SK-N-SH treated with all-trans-retinoic acid at 6 μM for 48 hours (cell line): ENCODE measurements around the gene MED26.
"Not testable (repeated sequence)": the region's sequence is repeated elsewhere in the genome, so short reads cannot be mapped to it uniquely, and the experiment has no call there.

Experiments used
- ATAC-seq: fragments of 200-7000 bp; cut with Tn5 transposase; 3 replicates; pipeline ENCODE4 v1.9.1; 2020; ENCODE audit warnings: mild to moderate bottlenecking, moderate library complexity
- ARNTL ChIP-seq: fragments of 450-650 bp; formaldehyde crosslinking; IDR thresholded peaks from 2 replicates; pipeline ENCODE4 v1.5.0; 2020; ENCODE audit warnings: low read depth, mild to moderate bottlenecking, moderate library complexity, borderline replicate concordance
- BACH2 ChIP-seq: fragments of 250-450 bp; sonication (Bioruptor Pico); IDR thresholded peaks from 2 replicates; pipeline ENCODE4 v1.9.0; 2021; ENCODE audit warnings: mild to moderate bottlenecking, borderline replicate concordance
- CREB5 ChIP-seq: fragments of 250-450 bp; sonication (Bioruptor Pico); IDR thresholded peaks from 2 replicates; pipeline ENCODE4 v1.5.1; 2020; ENCODE audit warnings: low read depth, mild to moderate bottlenecking, moderate library complexity
- ESRRG ChIP-seq: fragments of 250-450 bp; sonication (Bioruptor Pico); IDR thresholded peaks from 2 replicates; pipeline ENCODE4 v1.6.1; 2021; ENCODE audit warnings: mild to moderate bottlenecking
- GLIS3 ChIP-seq: fragments of 250-450 bp; sonication (Bioruptor Pico); IDR thresholded peaks from 2 replicates; pipeline ENCODE4 v1.5.0; 2020; ENCODE audit warnings: mild to moderate bottlenecking, moderate library complexity
- ISL1 ChIP-seq: fragments of 250-450 bp; sonication (Bioruptor Pico); IDR thresholded peaks from 2 replicates; pipeline ENCODE4 v2.1.2; 2022; ENCODE audit warnings: mild to moderate bottlenecking, moderate library complexity
- OSR1 ChIP-seq: fragments of 250-450 bp; sonication (Bioruptor Pico); IDR thresholded peaks from 2 replicates; pipeline ENCODE4 v1.8.0; 2022; ENCODE audit warnings: moderate library complexity, mild to moderate bottlenecking, inconsistent platforms
- POU6F1 ChIP-seq: fragments of 250-450 bp; sonication (Bioruptor Pico); IDR thresholded peaks from 2 replicates; pipeline ENCODE4 v1.8.0; 2021; ENCODE audit warnings: low read depth, mild to moderate bottlenecking, moderate library complexity, borderline replicate concordance
- PPARA ChIP-seq: fragments of 250-450 bp; sonication (Bioruptor Pico); IDR thresholded peaks from 2 replicates; pipeline ENCODE4 v1.5.0; 2020; ENCODE audit warnings: mild to moderate bottlenecking, borderline replicate concordance
- RARB ChIP-seq: fragments of 250-450 bp; sonication (Bioruptor Pico); IDR thresholded peaks from 2 replicates; pipeline ENCODE4 v1.8.0; 2021; ENCODE audit warnings: mild to moderate bottlenecking, moderate library complexity
- SNAI2 ChIP-seq: fragments of 250-450 bp; sonication (Bioruptor Pico); IDR thresholded peaks from 2 replicates; pipeline ENCODE4 v1.5.0; 2020; ENCODE audit warnings: mild to moderate bottlenecking, moderate library complexity
- ZFP3 ChIP-seq: fragments of 250-450 bp; sonication (Bioruptor Pico); IDR thresholded peaks from 2 replicates; pipeline ENCODE4 v1.5.0; 2020; ENCODE audit warnings: mild to moderate bottlenecking, moderate library complexity
- ZNF565 ChIP-seq: fragments of 450-650 bp; formaldehyde crosslinking; conservative IDR thresholded peaks from 2 replicates; pipeline ENCODE4 v1.5.0; 2020; ENCODE audit warnings: low read depth, mild to moderate bottlenecking, moderate library complexity
- ZNF70 ChIP-seq: fragments of 450-650 bp; formaldehyde crosslinking; IDR thresholded peaks from 2 replicates; pipeline ENCODE4 v1.5.0; 2020; ENCODE audit warnings: mild to moderate bottlenecking, moderate library complexity
- ZNF8 ChIP-seq: fragments of 450-650 bp; formaldehyde crosslinking; IDR thresholded peaks from 2 replicates; pipeline ENCODE4 v1.5.0; 2020; ENCODE audit warnings: mild to moderate bottlenecking, moderate library complexity
- TF ChIP-seq, protein P1 (sequence below): fragments of 250-450 bp; sonication (Bioruptor Pico); IDR thresholded peaks from 2 replicates; pipeline ENCODE4 v1.5.1; 2021; ENCODE audit warnings: mild to moderate bottlenecking, moderate library complexity
- TF ChIP-seq, protein P2 (sequence below): fragments of 250-450 bp; sonication (Bioruptor Pico); IDR thresholded peaks from 2 replicates; pipeline ENCODE4 v1.8.0; 2020; ENCODE audit warnings: mild to moderate bottlenecking, moderate library complexity, borderline replicate concordance

The MED26 gene

DNA sequence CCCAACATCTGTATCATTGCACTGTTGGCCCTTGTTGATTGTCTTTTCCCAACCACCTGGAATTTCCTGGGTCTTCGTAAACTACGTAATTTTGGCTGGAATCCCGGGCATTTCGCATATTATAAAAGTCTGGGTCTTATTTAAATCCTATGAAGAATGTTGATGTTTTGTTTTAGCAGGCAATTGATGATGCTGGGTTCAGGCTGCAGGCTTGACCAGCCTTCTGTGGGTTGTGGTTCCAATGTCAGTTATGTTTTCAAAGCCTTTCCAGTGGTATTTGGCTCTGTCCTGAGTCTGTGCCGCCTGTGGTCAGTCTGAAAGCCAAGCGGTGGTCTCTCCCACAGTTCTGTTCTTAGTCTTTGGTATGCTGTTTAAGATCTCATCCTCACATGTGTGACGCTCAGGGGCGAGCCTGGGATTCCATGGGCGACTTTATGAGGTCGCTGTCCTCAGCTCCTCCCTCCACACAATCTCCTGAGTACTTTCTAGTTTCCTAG lies 68.2 kb downstream of the MED26 start:
- no peak for ATAC-seq
- TF ChIP-seq PPARA (no peak), ZFP3 (CRISPR knock-in tag) (no peak), SNAI2 (CRISPR knock-in tag) (no peak), RARB (CRISPR knock-in tag) (no peak), GLIS3 (CRISPR knock-in tag) (no peak), ARNTL (no peak), ZNF70 (CRISPR knock-in tag) (no peak), ZNF565 (CRISPR knock-in tag) (no peak)
- TF ChIP-seq, protein P1, sequence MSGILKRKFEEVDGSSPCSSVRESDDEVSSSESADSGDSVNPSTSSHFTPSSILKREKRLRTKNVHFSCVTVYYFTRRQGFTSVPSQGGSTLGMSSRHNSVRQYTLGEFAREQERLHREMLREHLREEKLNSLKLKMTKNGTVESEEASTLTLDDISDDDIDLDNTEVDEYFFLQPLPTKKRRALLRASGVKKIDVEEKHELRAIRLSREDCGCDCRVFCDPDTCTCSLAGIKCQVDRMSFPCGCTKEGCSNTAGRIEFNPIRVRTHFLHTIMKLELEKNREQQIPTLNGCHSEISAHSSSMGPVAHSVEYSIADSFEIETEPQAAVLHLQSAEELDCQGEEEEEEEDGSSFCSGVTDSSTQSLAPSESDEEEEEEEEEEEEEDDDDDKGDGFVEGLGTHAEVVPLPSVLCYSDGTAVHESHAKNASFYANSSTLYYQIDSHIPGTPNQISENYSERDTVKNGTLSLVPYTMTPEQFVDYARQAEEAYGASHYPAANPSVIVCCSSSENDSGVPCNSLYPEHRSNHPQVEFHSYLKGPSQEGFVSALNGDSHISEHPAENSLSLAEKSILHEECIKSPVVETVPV (CRISPR knock-in tag) = no peak

- TF ChIP-seq BACH2 (no peak), ZNF70 (CRISPR knock-in tag) (no peak), PPARA (no peak), CREB5 (CRISPR knock-in tag) (no peak), OSR1 (CRISPR knock-in tag) (no peak), ZNF565 (CRISPR knock-in tag) (no peak), GLIS3 (CRISPR knock-in tag) (no peak), ISL1 (CRISPR knock-in tag) (no peak), RARB (CRISPR knock-in tag) (no peak), POU6F1 (CRISPR knock-in tag) (no peak), ESRRG (CRISPR knock-in tag) (no peak)
- ATAC-seq = no peak
Measured at GRCh38 chr19:16554776-16555175, 73.2 kb downstream of the MED26 start.

GRCh38 chr19:16551902-16552301 lies 76.1 kb downstream of the MED26 start:
- ATAC-seq = not testable (repeated sequence)

DNA sequence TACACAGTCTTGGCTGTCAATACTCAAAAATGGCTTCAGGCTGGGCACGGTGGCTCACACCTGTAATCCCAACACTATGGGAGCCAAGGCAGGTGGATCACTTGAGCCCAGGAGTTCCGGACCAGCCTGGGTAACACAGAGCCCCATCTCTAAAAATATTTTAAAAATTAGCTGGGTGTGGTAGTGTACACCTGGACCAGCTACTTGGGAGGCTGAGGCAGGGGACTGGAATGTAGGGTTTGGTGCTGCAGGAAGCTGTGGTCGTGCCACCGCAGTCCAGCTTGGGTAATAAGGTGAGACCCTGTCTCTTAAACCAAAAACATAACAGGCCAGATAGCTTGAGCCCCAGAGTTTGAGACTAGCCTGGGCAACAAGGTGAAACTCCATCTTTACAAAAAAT lies 79.0 kb downstream of the MED26 start:
- ATAC-seq = no peak

More for the DNA sequence above, 79.0 kb downstream of the MED26 start:
- TF ChIP-seq ZNF8 (CRISPR knock-in tag) (no peak), POU6F1 (CRISPR knock-in tag) (no peak), ZNF70 (CRISPR knock-in tag) (no peak), PPARA (no peak), ZNF565 (CRISPR knock-in tag) (no peak), GLIS3 (CRISPR knock-in tag) (no peak)
- TF ChIP-seq, protein P2, sequence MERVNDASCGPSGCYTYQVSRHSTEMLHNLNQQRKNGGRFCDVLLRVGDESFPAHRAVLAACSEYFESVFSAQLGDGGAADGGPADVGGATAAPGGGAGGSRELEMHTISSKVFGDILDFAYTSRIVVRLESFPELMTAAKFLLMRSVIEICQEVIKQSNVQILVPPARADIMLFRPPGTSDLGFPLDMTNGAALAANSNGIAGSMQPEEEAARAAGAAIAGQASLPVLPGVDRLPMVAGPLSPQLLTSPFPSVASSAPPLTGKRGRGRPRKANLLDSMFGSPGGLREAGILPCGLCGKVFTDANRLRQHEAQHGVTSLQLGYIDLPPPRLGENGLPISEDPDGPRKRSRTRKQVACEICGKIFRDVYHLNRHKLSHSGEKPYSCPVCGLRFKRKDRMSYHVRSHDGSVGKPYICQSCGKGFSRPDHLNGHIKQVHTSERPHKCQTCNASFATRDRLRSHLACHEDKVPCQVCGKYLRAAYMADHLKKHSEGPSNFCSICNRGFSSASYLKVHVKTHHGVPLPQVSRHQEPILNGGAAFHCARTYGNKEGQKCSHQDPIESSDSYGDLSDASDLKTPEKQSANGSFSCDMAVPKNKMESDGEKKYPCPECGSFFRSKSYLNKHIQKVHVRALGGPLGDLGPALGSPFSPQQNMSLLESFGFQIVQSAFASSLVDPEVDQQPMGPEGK (CRISPR knock-in tag) = no peak
- TF ChIP-seq, protein P1 (CRISPR knock-in tag) = no peak
